DND-41 (cell line): ENCODE measurements around the gene UGT1A5.

Source experiments
- CTCF ChIP-seq: IDR thresholded peaks from 2 replicates; pipeline ENCODE4 v1.5.1; 2012; ENCODE audit warnings: borderline replicate concordance, low read length, moderate library complexity, mild to moderate bottlenecking; ENCODE audit not compliant: poor library complexity, severe bottlenecking; ENCODE audit errors: extremely low read depth
- EZH2 ChIP-seq: IDR thresholded peaks from 3 replicates; pipeline ENCODE4 v1.6.1; 2012; ENCODE audit warnings: borderline replicate concordance, low read depth, mild to moderate bottlenecking, moderate library complexity, low read length, inconsistent platforms; ENCODE audit not compliant: severe bottlenecking

GRCh38 chr2:233810385-233810784 lies 97.7 kb downstream of the UGT1A5 start:
- TF ChIP-seq EZH2 (no peak), CTCF (no peak)
